Hippocampal formation (tissue), 2 donors: ENCODE data around the gene GNAO1.

Experiments used
- DNase-seq, 2 donors: peaks; one replicate each; lab custom pipeline; 2025; lab: John Stamatoyannopoulos, UW

The GNAO1 gene

GRCh38 chr16:56332464-56333079 is 141.3 kb downstream of the GNAO1 start:
- DNase-seq, result peak; percentile 69 to 74

- no peak for DNase-seq
Observed at GRCh38 chr16:56334761-56335160, 143.5 kb downstream of the GNAO1 start.

- no peak for DNase-seq
Observed at GRCh38 chr16:56336071-56336688, 144.9 kb downstream of the GNAO1 start.

GRCh38 chr16:56336711-56337110 is 145.4 kb downstream of the GNAO1 start:
- no peak for DNase-seq

- DNase-seq, result no peak
Observed at GRCh38 chr16:56337131-56337857, 146.0 kb downstream of the GNAO1 start.

- DNase-seq, result no peak
Observed at GRCh38 chr16:56337858-56338325, 146.6 kb downstream of the GNAO1 start.

GRCh38 chr16:56338566-56339318 is 147.5 kb downstream of the GNAO1 start:
- DNase-seq, result no peak

- no peak for DNase-seq
Observed at GRCh38 chr16:56339431-56340195, 148.3 kb downstream of the GNAO1 start.

- no peak for DNase-seq
Observed at GRCh38 chr16:56340416-56340815, 149.1 kb downstream of the GNAO1 start.

- no peak for DNase-seq
Observed at GRCh38 chr16:56340864-56341365, 149.6 kb downstream of the GNAO1 start.

- DNase-seq, result no peak
Observed at GRCh38 chr16:56341656-56342399, 150.5 kb downstream of the GNAO1 start.

- DNase-seq, result no peak
Observed at GRCh38 chr16:56343661-56344517, 152.6 kb downstream of the GNAO1 start.

- no peak for DNase-seq
Observed at GRCh38 chr16:56344518-56345405, 153.5 kb downstream of the GNAO1 start.

GRCh38 chr16:56345406-56346050 is 154.2 kb downstream of the GNAO1 start:
- no peak for DNase-seq

GRCh38 chr16:56346131-56346890 is 155.0 kb downstream of the GNAO1 start:
- DNase-seq, result no peak

- no peak for DNase-seq
Observed at GRCh38 chr16:56347166-56347565, 155.9 kb downstream of the GNAO1 start.

GRCh38 chr16:56347670-56348069 is 156.4 kb downstream of the GNAO1 start:
- no peak for DNase-seq
